ENCODE measurements around the gene COBLL1.
"Not testable (repeated sequence)": the region's sequence is repeated elsewhere in the genome, so short reads cannot be mapped to it uniquely, and the experiment has no call there.

Gene COBLL1

DNA sequence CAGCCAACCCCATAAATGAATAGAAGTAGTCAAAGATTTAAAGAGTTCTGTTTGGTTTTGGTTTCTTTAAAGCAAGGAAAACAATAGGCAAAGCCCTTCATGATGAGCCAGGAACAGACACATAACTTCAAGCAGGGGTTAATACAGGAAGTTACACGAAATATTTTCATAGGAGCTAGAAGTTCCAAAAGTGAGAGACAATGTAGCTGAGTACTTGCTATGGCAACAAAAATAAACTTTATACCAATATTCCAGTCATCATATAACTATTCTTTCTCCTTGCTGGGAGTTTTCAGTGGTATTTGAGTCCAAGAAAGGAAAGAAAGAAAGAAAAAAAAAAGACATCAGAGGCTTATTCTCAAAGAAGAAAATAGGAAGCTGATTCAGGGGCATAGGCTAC is 56.2 kb downstream of the COBLL1 start:
- DNase-seq (ENCODE audit: low spot score) = no peak

DNA sequence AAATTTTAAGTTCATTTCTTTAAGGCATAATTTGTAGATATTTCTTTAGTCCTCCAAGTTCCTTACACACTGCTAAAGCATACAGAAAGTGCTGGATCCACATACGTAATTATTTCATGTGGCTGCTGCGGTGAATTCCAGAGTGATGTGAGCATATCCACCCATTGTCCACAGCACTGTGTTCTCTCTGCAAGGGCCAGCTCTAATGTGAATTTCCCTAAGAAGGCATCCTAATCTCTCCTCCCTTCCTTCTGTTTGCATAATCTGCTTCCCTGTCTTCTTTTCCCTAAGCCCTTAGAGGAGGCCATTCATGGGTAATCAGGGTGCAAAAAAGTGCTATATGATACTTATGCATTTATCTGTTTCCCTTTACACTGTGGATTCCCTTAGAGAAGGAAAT is 57.2 kb downstream of the COBLL1 start:
- no peak for DNase-seq (ENCODE audit: low spot score)

DNA sequence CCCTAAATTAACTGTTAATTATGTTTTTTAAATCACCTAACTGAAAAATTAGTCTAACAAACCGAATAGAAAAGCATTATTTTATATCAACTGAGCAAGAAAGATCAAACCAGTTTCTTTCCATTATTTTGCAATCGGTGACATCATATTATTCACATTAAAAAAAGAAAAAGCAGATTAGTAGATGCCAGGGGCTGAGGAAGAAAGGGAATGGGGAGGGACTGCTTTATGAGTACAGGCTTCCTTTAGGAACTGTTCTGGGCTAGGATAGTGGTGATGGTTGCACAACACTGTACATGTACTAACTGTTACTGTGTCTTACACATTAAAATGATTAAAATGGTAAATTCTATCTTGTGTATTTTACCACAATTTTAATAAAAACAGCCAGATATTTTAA is 59.3 kb downstream of the COBLL1 start:
- no peak for DNase-seq (ENCODE audit: low spot score)

DNA sequence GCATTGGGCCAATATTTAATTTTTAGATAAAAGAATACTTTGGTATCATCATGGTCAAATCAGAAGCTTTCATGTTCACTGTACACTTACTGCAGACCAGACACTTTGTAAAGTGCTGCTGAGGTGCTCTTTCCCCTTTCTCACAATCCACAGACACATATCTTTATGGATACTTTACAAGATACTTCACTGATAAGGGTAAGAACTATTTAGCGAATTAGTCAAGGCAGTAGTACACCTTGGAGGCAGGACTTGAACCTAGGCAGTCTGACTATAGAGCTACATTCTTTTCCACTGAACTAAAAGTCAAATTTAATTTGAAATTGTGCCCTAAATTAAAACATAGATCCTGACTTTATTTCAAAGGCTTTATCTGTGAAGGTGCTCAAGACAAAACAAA is 60.2 kb downstream of the COBLL1 start:
- DNase-seq (ENCODE audit: low spot score) = no peak

DNA sequence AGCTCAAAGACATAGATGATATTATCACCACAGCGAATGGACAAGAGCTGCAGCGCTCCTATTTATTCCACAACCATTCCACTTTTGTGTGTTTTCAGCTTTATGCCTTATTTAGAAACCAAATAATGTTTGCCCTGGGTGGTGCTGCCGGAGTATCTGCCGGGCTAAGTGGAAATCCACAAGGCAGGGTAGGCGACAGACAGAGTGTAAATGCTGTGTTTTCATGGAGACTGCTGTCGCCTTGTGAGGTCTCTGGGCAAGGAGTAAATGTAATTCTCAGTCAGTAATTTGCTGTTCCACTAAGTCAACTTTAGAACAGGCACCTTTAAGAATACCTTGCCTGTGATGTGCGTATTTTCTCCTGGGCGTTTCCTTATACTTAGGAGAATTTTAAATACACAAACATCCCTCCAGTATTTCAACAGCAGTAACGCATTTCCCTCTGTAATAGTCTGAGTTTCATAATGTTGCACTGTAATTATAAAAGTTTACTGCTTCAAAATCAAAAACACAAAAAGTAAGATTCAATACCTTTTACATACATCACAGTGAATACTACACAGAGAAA is 60.9 kb downstream of the COBLL1 start:
- no peak for DNase-seq (ENCODE audit: low spot score)

DNA sequence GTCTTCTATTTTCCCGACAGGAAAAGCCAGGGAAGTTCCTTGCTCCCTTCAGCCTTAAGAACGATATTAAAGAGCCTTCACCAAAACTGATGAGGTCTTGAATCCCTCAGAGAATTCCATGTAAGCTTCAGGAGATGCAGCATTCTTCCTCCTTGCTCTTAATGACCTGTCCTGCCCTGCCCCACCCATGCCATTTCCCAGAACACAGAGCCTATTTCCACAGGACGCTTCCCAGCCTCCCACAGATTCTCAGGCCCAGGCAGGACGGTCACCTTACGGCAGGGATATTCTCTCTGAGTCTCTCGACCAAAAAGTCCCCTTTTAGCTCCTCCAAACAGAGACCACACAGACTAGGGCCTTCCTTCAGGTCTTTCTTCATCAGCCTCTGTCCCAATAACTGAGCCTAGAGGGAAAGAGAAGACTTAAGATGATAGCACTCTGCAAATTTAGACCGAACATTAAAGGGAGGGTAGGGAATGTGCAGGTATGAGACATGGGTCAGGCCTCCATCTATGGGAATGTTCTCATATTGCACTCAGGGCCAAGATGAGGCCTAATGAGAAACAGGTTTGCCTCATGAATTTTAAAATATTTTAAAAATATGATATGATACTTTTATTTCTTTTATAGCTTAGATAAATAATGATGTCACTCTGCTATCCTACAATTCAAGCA is 62.1 kb downstream of the COBLL1 start:
- no peak for DNase-seq (ENCODE audit: low spot score)

DNA sequence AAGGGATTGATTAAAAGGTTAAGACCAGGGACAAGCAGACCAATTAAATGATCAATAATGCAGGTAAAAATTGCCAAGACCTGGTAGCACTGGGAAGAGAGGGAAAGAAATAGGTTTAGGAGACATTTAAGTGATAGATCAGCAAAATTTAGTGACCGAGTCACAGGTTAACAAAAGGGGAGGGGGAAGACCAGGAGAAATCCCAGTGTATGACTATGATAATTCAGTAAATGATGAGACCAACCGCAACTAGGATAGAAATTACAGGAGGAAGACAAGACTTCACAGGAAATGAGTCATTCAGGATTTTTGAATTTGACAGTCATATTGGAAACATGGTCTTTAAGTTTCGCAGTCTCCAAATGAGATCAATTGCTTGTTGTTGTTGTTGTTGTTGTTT is 62.9 kb downstream of the COBLL1 start:
- no peak for DNase-seq (ENCODE audit: low spot score)

DNA sequence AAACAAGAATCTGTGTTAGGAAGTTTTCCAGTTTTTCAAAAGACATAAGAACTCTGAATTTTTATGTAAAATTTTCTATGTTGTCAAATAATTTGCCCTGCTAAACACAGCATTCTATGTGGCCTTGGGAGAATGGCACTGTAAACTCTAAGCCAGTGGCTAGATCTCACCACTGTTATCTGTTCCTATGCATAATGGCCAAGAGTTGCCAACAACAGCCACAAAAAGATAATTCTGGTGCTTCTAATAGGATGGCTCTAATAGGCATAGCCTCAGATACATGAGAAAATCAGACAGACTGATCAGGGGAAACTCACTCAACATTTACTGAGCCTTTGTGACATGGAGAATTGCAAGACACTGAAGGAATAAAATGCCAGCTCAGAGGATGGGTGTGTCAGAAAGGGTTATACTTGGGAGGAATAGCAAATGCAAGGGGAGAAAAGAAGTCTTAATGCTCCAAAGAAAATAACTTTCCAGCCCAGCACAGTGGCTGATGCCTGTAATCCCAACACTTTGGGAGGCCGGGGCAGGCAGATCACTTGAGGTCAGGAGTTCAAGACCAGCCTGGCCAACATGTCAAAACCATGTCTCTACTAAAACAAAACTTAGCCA is 63.7 kb downstream of the COBLL1 start:
- DNase-seq (ENCODE audit: low spot score) = peak; percentile 9

DNA sequence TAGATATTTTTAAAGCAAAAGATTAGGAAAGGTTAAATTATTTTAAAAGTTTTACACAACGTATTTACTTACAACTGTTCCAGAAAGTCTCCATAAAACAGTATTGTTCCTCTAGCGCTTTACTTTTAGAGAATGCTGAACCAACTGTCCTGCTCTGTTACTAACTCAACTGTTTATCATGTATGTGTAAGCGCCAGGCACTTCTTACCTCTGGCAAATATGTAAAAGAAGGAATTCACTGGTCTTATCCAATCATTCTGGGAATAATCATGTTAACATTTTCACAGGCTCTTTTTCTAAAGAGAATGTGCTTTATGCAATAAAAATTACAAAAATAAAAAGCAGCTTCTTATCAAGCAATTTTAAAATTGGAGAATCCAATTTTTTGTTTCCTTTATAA is 68.0 kb downstream of the COBLL1 start:
- DNase-seq (ENCODE audit: low spot score) = no peak

DNA sequence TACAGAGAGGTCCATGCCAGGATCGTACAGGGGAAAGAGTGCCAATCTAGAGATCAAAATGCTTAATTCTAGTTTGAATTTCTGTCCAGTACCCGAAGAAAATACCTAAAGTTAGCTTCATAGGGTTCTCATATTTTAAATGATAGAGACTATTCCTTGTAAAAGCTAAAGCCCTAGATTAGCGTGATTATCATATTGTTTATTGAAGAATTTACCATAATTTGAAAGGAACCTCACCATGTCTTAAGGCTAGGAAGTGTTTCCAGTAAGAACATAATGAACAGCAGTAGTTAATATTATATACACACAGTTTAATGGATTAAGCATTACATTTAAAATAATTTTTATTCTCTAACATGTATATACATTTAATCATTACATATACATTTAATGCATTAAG is 68.5 kb downstream of the COBLL1 start:
- no peak for DNase-seq (ENCODE audit: low spot score)

DNA sequence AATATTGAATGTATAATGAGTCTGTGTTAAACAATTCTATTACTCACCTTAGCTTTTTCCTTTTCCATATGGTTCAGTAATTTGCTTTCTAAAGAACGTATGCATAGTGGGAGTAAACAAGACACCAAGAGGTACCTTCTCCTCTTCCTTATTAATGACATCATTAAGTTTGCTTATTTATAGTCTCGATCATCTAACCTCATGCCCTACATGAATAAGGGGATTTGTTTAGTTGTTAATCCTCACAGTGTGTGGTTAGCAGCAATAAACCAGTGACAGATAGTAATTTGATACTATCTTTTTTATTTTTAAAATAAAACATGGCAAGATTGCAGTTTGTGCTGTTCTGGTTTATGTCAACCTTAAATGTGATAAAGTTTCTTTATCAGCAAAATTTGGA is 69.7 kb downstream of the COBLL1 start:
- no peak for DNase-seq (ENCODE audit: low spot score)

DNA sequence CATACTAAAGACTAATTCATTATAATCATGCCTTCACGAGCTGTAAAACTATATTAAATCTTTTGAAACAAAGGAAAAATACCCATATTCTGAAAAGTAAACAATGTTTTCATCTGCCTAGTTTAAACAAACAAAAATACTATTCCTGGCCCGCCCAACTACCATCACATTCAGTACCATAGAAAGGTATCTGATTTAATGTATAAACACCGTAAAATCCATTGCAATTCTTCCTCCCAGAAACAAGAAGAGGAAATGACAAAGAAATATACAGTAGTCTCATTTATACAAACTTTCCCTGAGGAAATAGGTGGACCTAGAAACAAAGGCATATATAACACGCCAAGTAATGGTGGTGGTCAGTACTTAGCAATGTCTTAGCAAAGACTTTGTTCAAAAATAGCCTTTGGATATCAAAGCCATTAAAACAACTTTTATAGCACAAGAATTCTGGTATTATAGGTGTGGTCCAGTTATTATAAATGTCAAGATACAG is 71.2 kb downstream of the COBLL1 start:
- no peak for DNase-seq (ENCODE audit: low spot score)

DNA sequence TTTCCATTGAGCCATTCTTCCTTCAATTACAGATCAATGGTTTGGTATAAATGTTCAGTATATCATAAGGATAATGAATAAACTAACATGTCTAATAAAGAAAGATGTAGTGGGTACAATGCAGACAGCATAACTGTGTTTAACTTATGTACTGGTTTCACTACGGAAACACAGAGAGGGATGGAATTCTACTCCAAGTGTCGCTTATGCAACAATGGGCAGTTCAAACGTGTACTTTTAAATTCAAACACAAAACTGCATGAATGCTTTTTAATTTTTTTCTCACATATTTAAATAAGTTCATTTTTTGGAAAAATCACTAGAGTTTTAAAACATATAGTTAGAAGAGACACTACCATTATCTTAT is 74.7 kb downstream of the COBLL1 start:
- DNase-seq (ENCODE audit: low spot score) = no peak

DNA sequence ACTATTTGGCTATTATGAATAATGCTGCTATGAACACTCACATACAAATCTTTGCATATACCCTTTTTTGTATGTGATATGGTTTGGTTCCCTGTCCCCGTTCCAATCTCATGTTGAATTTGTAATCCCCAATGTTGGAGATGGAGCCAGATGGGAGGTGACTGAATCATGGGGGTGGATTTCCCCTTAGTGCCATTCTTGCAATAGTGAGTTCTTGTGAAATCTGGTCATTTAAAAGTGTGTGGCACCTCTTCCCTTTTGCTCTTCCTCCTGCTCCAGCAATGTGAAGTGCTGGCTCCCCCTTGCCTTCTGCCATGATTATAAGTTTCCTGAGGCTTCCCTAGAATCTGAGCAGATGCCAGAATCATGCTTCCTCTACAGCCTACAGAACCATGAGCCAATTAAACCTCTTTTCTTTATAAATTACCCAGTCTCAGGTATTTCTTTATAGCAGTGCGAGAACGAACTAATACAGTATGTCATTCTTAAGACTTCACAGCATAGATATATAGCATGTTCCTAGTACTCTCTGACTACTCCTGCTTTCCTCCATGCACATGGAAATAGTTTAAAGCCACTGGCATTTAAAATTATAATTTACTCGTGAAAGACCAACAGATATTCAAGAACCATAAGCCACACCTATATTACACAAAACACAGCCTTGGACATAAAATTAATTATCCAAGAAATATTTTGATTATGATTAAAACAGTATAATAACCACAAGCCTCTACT is 75.2 kb downstream of the COBLL1 start:
- no peak for DNase-seq (ENCODE audit: low spot score)

DNA sequence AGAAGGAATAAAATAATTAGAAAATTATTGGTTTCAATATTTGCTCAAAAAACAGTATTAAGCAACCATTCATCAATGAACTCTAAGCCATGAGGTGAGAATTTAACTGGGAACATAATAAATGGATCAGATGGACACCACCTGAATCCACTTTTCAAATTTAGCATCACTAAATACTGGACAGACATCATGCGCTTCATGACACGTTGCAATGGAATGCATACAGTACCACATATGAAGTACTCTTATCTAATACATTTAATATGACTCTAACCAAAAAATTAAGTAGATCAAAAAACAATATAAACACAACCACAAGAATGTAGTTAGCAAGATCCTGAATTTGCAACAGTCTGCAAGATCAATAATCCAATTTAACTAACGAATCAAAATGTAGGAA is 76.6 kb downstream of the COBLL1 start:
- DNase-seq (ENCODE audit: low spot score) = no peak

DNA sequence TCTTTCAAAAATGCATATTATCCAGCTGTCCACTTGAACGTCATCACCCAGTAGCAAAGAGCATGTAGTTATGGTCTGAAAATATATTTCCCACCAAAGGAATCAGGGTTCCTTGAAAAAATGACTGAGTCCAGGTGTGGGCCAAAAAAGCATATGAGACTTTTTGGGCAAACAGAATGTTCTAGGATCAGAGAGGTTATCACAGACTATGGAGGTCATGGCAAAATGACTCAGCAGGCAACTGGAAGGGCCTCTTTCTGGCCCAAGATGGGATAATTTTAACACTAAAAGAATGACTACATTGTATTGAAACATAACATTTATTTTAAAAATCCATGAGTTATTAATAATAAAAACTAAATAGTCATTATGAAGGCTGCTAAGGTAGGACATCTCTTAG is 77.1 kb downstream of the COBLL1 start:
- no peak for DNase-seq (ENCODE audit: low spot score)

DNA sequence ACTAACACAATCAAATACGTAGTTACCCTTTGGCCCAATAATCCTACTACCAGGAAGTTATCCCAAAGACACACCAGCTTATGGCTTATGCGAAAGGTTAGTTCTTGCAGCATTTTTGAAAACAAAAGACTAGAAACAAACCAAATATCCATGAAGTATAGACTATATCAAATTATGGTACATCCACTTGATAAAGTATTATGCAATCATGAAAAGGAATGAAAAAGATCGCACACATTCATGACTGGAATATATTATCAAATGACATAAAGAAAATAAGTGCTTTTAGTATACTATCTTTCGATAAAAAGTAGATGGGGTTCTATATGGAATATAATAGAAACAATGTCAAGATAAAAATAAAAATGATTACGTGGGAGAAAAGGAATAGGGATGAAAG is 78.2 kb downstream of the COBLL1 start:
- DNase-seq (ENCODE audit: low spot score) = no peak

DNA sequence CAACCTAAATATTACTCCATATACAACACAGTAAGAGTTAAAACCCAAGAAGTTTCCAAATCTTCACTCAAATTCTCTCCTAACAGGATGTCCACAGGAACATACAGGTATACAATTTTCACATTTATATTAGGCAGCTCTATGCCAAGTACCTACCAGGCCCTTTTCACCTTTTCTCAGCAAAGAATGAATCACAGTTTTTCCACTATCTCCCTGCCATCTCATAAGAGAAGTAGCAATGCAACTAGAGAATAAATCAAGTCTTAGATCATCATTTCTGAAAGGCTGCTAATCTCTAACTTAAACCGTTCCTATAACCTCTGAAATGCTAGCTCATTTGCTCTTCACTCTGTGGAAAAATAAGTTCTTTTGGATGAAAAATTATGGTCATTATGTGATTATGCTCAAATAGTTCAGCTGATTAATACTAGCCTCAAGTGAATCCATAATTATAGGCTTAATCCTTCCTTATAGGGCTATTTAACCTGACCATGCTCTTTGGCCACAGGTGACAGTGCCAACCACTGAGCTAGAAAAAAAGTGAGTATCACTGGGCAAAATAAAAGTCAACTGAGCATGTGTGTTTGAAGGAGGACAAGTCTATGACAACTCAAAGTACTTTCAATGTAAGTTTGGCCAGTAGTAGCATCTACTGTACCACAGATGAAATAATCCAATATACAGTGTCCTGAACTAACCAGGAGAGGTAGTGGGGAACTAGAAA is 79.7 kb downstream of the COBLL1 start:
- no peak for DNase-seq (ENCODE audit: low spot score)

DNA sequence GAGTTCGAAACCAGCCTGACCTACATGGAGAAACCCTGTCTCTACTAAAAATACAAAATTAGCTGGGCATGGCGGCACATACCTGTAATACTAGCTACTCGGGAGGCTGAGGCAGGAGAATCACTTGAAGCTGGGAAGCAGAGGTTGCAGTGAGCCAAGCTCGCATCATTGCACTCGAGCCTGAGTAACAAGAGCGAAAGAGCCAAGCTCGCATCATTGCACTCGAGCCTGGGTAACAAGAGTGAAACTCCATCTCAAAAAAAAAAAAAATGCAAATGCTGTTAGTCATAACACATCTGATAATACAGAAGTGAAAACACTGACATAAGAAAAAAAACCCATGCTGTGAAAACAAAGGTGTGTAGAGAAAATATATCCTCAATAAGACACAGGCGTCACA is 80.4 kb downstream of the COBLL1 start:
- DNase-seq (ENCODE audit: low spot score) = not testable (repeated sequence)

DNA sequence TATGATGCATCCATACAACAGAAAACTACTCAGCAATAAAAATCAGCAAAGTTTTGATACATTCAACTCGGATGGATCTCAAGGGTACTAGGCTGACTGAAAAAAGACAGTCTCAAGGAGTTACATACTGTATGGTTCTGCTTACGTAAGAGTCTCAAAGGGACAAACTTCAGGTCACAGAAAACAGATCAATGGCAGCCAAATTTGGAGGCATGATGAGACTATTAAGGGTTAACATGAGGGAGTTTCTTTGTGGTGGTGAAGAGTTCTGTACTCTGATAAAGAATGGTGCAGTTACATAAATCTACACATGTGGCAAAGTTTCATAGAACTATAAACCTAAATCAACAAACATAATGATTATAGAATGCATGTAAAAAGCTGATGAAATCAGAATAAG is 81.4 kb downstream of the COBLL1 start:
- DNase-seq (ENCODE audit: low spot score) = no peak

DNA sequence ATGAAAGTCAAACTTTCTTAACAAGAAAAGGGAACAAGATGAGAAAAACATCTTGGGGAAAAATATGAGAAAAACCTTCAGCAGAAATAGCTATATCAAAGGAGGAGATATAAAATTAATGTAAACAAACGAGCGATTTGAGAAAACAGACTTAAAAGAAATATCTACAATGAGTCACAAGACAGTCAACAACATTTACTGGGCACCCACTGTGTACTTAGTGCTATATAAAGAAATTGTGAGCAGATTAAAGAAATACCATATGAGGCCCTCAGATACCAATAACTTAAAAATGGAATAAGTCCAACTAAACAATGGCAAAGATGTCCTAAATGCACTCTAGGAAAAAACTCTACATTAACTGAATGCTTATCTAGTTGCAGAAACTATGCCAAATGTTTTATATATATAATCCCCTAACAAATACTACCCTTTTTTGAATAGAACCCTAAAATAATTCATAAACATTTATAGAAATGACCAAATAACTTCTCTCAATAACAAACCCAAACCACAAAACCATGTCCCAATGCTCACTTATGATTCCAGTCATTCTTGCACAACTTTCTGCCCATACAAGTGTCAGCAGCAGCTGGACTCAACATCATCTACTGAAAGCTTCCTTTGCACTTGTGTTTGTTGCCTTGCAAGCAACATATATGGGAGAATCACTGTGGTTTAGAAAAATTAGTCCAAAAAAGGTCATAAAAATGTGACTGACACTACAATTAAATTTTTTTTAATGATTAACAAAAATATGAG is 83.5 kb downstream of the COBLL1 start:
- no peak for DNase-seq (ENCODE audit: low spot score)

DNA sequence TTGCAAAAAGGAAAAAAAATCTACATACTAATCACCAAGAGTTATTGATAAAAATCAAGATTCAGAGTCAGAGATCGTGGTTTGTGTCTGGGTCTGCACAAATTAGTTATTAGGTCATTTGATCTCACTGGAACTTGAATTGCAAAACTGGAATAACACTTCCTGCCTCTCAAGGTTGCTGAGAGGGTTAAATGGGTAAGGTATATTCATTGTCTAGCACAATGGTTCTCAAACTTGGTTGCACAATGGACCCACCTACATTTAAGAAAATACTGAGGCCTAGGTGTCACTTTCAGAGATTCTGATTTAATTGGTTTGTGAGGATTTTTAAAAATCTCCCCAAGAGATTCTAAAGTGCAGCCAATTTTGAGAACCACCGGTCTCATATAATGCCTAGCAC is 84.8 kb downstream of the COBLL1 start:
- no peak for DNase-seq (ENCODE audit: low spot score)
